HUES64 (cell line): ENCODE results near the gene LGR6.

Source experiments
- H3K27ac ChIP-seq: 2 replicates; pipeline ENCODE4 v1.7.0; 2013; ENCODE audit warnings: low read depth, low read length, inconsistent platforms
- H3K27me3 ChIP-seq: 2 replicates; pipeline ENCODE4 v1.6.1; 2013; ENCODE audit warnings: mild to moderate bottlenecking, low read length; ENCODE audit not compliant: insufficient read depth
- H3K36me3 ChIP-seq: 2 replicates; pipeline ENCODE4 v1.6.1; 2013; ENCODE audit warnings: mild to moderate bottlenecking, low read length; ENCODE audit not compliant: insufficient read depth
- H3K4me1 ChIP-seq: 2 replicates; pipeline ENCODE4 v1.6.1; 2013; ENCODE audit warnings: mild to moderate bottlenecking, low read length, moderate library complexity; ENCODE audit not compliant: insufficient read depth
- H3K4me3 ChIP-seq: 2 replicates; pipeline ENCODE4 v1.5.1; 2013; ENCODE audit warnings: mild to moderate bottlenecking, low read length, moderate library complexity
- H3K9ac ChIP-seq: 2 replicates; pipeline ENCODE4 v1.6.1; 2013; ENCODE audit warnings: mild to moderate bottlenecking, low read depth, low read length
- H3K9me3 ChIP-seq: 2 replicates; pipeline ENCODE4 v1.6.1; 2013; ENCODE audit warnings: low read depth, low read length; ENCODE audit not compliant: insufficient read depth
- WGBS: fragments of 150-250, 120-280 bp; methylation state at CpG from one replicate; pipeline ENCODE4 v1.1.7; 2013; ENCODE audit warnings: missing lambda C conversion rate; 5-methylcytosine and 5-hydroxymethylcytosine counted together

Gene LGR6

DNA sequence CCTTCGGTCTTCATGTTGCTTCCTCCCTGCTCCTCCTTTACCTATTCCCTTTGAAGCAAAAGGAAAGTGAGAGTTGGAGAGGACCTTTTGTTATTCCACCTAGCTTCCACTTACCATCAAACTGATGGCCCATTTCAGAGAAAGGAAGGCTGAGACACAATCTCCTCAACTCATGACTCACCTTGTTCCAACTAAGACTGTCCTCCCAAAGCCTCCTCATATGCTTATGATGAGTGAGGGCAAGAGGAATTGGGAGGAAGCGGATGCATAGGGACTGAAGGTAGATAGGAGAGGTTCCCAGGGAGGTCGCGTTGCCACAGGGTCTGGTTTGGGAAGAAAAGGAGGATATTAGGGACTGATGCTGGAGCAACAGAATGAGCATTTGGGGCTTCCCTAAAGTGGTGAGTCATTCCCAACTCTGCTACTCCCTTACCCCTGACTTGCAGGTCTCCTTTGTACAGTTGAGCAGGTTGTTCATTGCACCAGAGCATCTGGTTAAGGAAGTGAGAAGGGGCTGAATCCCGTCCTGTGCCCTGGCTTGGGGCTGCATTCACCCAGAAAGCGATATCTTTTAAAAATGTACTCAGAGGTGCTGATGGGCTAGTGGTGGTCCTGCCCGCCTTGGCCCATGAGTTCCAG is 35.0 kb downstream of the LGR6 start:
- H3K27me3 ChIP-seq, result no peaks in the 10 kb centered on the region

GRCh38 chr1:202229376-202229775 is 35.8 kb downstream of the LGR6 start:
- no peak overlapping the region for H3K27ac ChIP-seq

More for the DNA sequence above, 35.0 kb downstream of the LGR6 start:
- Histone ChIP-seq H3K4me3 (no peak overlapping the region), H3K9ac (no peak overlapping the region), H3K9me3 (no peaks in the 10 kb centered on the region), H3K4me1 (peaks cover 4% of the 10 kb centered on the region; the same call in 1 of the 2 replicates), H3K36me3 (no peaks in the 10 kb centered on the region), H3K27ac (no peak overlapping the region)
- WGBS, result 87% methylated on average over 7 of the region's 7 CpGs

GRCh38 chr1:202230061-202230938 is 36.7 kb downstream of the LGR6 start:
- Histone ChIP-seq H3K9ac (no peak overlapping the region), H3K27me3 (no peaks in the 10 kb centered on the region), H3K4me3 (no peak overlapping the region), H3K9me3 (no peaks in the 10 kb centered on the region), H3K4me1 (peaks cover 18% of the 10 kb centered on the region), H3K27ac (no peak overlapping the region), H3K36me3 (no peaks in the 10 kb centered on the region)
- 95% methylated on average over 9 of the region's 10 CpGs for WGBS

More at GRCh38 chr1:202229376-202229775, 35.8 kb downstream of the LGR6 start:
- Histone ChIP-seq H3K36me3 (no peaks in the 10 kb centered on the region), H3K4me3 (no peak overlapping the region), H3K9ac (no peak overlapping the region), H3K27me3 (no peaks in the 10 kb centered on the region), H3K4me1 (peaks cover 11% of the 10 kb centered on the region), H3K9me3 (no peaks in the 10 kb centered on the region)
- 94% methylated on average over 5 of the region's 5 CpGs for WGBS

DNA sequence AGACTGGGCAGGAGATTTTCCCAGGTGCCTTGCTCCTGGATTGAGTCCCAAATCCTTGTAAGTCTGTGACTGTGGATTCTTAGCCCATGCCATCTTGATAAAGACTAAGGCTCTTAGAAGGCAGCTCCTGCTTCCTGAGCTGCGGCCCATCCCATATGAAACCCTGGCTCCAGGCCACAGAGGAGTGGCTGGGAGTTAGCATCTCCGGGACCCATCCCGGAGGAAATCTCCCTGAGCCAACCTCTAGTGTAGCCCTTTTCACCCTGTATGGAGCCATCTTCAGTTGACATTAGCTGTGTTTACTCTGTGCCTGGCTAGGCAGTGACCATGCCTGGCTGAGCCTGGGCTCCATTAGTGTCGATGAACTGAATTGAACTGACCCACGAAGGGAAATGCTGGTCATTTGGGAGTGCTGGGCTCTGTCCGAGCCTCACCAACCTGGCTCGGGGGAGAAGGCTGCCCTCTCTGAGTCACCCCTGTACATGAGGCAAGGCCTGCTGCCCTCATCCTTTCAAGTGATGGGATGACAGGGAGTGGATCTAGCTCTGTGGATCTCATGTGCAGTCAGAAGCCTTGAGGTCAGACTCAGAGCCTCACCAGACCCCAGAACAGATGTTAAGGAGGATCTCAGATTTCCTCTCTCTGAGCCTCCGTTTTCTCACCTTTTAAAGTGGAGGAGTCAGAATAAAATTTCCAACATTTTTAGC is 37.5 kb downstream of the LGR6 start:
- H3K27me3 ChIP-seq, result no peaks in the 10 kb centered on the region

DNA sequence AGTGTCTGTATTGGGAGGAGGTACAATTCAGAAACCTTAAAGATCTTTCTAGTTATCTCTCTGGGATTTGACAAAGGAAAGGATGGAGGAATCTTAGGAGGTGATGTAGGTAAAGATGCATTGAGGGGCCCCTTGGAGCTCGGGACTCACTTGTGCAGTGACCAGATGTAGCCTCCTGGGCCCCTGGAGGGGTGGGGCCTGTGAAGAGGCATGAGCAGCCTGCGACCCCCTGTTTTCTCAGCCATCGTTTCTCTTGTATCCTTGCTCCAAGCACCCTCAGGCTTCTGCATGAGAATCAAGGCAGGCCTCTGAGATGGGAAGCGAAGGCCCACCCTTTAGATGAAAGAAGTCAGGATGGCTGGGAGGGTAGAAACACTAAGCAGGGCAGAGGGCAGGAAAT is 39.6 kb downstream of the LGR6 start:
- no peaks in the 10 kb centered on the region for H3K36me3 ChIP-seq
- H3K4me1 ChIP-seq, result peaks cover 39% of the 10 kb centered on the region
- no peak overlapping the region for H3K27ac ChIP-seq
- no peak overlapping the region for H3K4me3 ChIP-seq
- no peaks in the 10 kb centered on the region for H3K9me3 ChIP-seq
- no peaks in the 10 kb centered on the region for H3K27me3 ChIP-seq
- WGBS, result 50% methylated on average over 4 of the region's 4 CpGs
- H3K9ac ChIP-seq, result no peak overlapping the region

More for the DNA sequence above, 37.5 kb downstream of the LGR6 start:
- H3K4me3 ChIP-seq, result no peak overlapping the region
- no peak overlapping the region for H3K27ac ChIP-seq
- WGBS, result 83% methylated on average over 8 of the region's 8 CpGs
- H3K9me3 ChIP-seq, result no peaks in the 10 kb centered on the region
- peaks cover 26% of the 10 kb centered on the region for H3K4me1 ChIP-seq
- no peaks in the 10 kb centered on the region for H3K36me3 ChIP-seq
- no peak overlapping the region for H3K9ac ChIP-seq

- Histone ChIP-seq H3K27me3 (no peaks in the 10 kb centered on the region), H3K36me3 (no peaks in the 10 kb centered on the region), H3K27ac (no peak overlapping the region), H3K9me3 (no peaks in the 10 kb centered on the region), H3K4me3 (no peak overlapping the region), H3K9ac (no peak overlapping the region), H3K4me1 (peaks cover 39% of the 10 kb centered on the region)
- WGBS, result 85% methylated on average over 2 of the region's 2 CpGs
These were observed 40.2 kb downstream of the LGR6 start for GRCh38 chr1:202233804-202234203.

GRCh38 chr1:202234331-202235002 is 40.9 kb downstream of the LGR6 start:
- Histone ChIP-seq H3K27ac (no peak overlapping the region), H3K36me3 (no peaks in the 10 kb centered on the region), H3K4me1 (peaks cover 39% of the 10 kb centered on the region), H3K9ac (no peak overlapping the region), H3K4me3 (no peak overlapping the region), H3K27me3 (no peaks in the 10 kb centered on the region), H3K9me3 (no peaks in the 10 kb centered on the region)
- WGBS, result 64% methylated on average over 3 of the region's 3 CpGs

- Histone ChIP-seq H3K4me3 (no peak overlapping the region), H3K9ac (no peak overlapping the region), H3K27me3 (no peaks in the 10 kb centered on the region), H3K9me3 (no peaks in the 10 kb centered on the region), H3K36me3 (no peaks in the 10 kb centered on the region), H3K4me1 (peaks cover 39% of the 10 kb centered on the region), H3K27ac (peak overlapping the region; percentile 33; the same call in 1 of the 2 replicates)
- WGBS, result 81% methylated on average over 7 of the region's 7 CpGs
These were observed 41.5 kb downstream of the LGR6 start for GRCh38 chr1:202235003-202235660.

- WGBS, result 40% methylated on average over 19 of the region's 19 CpGs
- no peak overlapping the region; the same call in 1 of the 2 replicates for H3K4me3 ChIP-seq
- H3K9ac ChIP-seq, result peak overlapping the region; percentile 33
- H3K27me3 ChIP-seq, result no peaks in the 10 kb centered on the region
- H3K4me1 ChIP-seq, result peaks cover 39% of the 10 kb centered on the region
- peak overlapping the region; percentile 72 for H3K27ac ChIP-seq
- H3K36me3 ChIP-seq, result no peaks in the 10 kb centered on the region
- H3K9me3 ChIP-seq, result no peaks in the 10 kb centered on the region
These were observed 42.5 kb downstream of the LGR6 start for GRCh38 chr1:202235856-202236837.
